ENCODE results near the gene UBE3C. TPM values are rescaled to one million over a fixed set of nuclear protein-coding genes. Genes with fewer than 3 reads are reported as not detected.

The UBE3C gene
- polyA plus RNA-seq, 1 donor from 2014 or later: 39.0 TPM

DNA sequence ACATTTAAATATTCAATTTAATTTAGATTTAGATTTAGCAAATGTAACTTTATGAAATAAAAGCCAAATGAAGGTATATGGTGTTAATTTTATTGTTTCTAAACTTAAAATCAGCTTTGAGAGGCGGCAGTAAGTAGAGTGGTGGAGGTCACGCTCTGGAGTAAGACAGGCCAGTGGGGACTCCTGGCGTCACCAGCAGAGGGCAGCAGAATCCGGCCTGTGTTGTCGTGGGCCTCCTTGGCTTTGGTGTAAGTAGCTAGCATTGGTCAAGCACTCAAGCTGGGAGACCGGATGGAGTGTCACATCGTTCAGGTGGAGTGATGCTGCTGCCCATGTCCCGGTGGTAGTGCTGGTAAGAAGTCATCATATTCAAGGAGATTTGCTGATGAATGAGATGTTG, 99.4 kb downstream of the UBE3C start:
- Histone ChIP-seq H3K36me3 (ENCODE audit: insufficient read depth, low read length) (no peaks in the 10 kb centered on the region), H3K9me2 (ENCODE audit: insufficient read depth, low read length) (no peaks in the 10 kb centered on the region), H3K27me3 (ENCODE audit: insufficient read depth, low read depth, low read length) (no peaks in the 10 kb centered on the region), H3K79me2 (replicated peaks; ENCODE audit: insufficient read depth, low read length) (no peaks in the 10 kb centered on the region), H2AFZ (ENCODE audit: low read depth, low read length) (no peak overlapping the region), H3F3A (ENCODE audit: insufficient read depth, low read length, poor library complexity, severe bottlenecking) (no peaks in the 10 kb centered on the region), H3K9me3 (ENCODE audit: low read length) (no peaks in the 10 kb centered on the region), H4K20me1 (ENCODE audit: insufficient read depth) (no peaks in the 10 kb centered on the region), H3K4me2 (ENCODE audit: low read length) (no peak overlapping the region), H3K4me3 (ENCODE audit: low read length) (no peak overlapping the region), H3K9ac (ENCODE audit: low read length) (no peak overlapping the region), H3K27ac (ENCODE audit: low read length) (no peak overlapping the region)
- TF ChIP-seq SMC3 (conservative IDR thresholded peaks at IDR 0.05; ENCODE audit: poor library complexity): no peak
- TF ChIP-seq EZH2 (IDR thresholded peaks at IDR 0.05; ENCODE audit: borderline replicate concordance, insufficient read depth, low read length, poor library complexity, severe bottlenecking): no peak
- TF ChIP-seq, protein P1, sequence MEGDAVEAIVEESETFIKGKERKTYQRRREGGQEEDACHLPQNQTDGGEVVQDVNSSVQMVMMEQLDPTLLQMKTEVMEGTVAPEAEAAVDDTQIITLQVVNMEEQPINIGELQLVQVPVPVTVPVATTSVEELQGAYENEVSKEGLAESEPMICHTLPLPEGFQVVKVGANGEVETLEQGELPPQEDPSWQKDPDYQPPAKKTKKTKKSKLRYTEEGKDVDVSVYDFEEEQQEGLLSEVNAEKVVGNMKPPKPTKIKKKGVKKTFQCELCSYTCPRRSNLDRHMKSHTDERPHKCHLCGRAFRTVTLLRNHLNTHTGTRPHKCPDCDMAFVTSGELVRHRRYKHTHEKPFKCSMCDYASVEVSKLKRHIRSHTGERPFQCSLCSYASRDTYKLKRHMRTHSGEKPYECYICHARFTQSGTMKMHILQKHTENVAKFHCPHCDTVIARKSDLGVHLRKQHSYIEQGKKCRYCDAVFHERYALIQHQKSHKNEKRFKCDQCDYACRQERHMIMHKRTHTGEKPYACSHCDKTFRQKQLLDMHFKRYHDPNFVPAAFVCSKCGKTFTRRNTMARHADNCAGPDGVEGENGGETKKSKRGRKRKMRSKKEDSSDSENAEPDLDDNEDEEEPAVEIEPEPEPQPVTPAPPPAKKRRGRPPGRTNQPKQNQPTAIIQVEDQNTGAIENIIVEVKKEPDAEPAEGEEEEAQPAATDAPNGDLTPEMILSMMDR (IDR thresholded peaks at IDR 0.05; ENCODE audit: poor library complexity, severe bottlenecking): no peak
- no peak for TF ChIP-seq EP300 (conservative IDR thresholded peaks at IDR 0.05; ENCODE audit: poor library complexity, severe bottlenecking)
- TF ChIP-seq RAD21 (conservative IDR thresholded peaks at IDR 0.05): no peak
- no peak for TF ChIP-seq REST (IDR thresholded peaks at IDR 0.05; ENCODE audit: borderline replicate concordance)
- no peak for TF ChIP-seq POLR2AphosphoS5 (IDR thresholded peaks at IDR 0.05)
- no peak for TF ChIP-seq TAF1 (IDR thresholded peaks at IDR 0.05; ENCODE audit: low read depth)
- no peak for TF ChIP-seq MXI1 (conservative IDR thresholded peaks at IDR 0.05; ENCODE audit: poor library complexity, severe bottlenecking)

GRCh38 chr7:157239571-157240270, 101.0 kb downstream of the UBE3C start:
- Histone ChIP-seq H3K27ac (ENCODE audit: low read length) (no peak overlapping the region), H3K27me3 (ENCODE audit: insufficient read depth, low read depth, low read length) (no peaks in the 10 kb centered on the region), H3K9me3 (ENCODE audit: low read length) (no peaks in the 10 kb centered on the region), H3K9me2 (ENCODE audit: insufficient read depth, low read length) (no peaks in the 10 kb centered on the region), H3K4me3 (ENCODE audit: low read length) (no peak overlapping the region), H3K79me2 (replicated peaks; ENCODE audit: insufficient read depth, low read length) (no peaks in the 10 kb centered on the region), H3F3A (ENCODE audit: insufficient read depth, low read length, poor library complexity, severe bottlenecking) (no peaks in the 10 kb centered on the region), H3K9ac (ENCODE audit: low read length) (no peak overlapping the region), H4K20me1 (ENCODE audit: insufficient read depth) (no peaks in the 10 kb centered on the region), H2AFZ (ENCODE audit: low read depth, low read length) (no peak overlapping the region), H3K36me3 (ENCODE audit: insufficient read depth, low read length) (no peaks in the 10 kb centered on the region), H3K4me2 (ENCODE audit: low read length) (no peak overlapping the region)
- TF ChIP-seq RAD21 (conservative IDR thresholded peaks at IDR 0.05) (no peak), REST (IDR thresholded peaks at IDR 0.05; ENCODE audit: borderline replicate concordance) (no peak), SMC3 (conservative IDR thresholded peaks at IDR 0.05; ENCODE audit: poor library complexity) (no peak), MXI1 (conservative IDR thresholded peaks at IDR 0.05; ENCODE audit: poor library complexity, severe bottlenecking) (no peak), EZH2 (IDR thresholded peaks at IDR 0.05; ENCODE audit: borderline replicate concordance, insufficient read depth, low read length, poor library complexity, severe bottlenecking) (no peak), TAF1 (IDR thresholded peaks at IDR 0.05; ENCODE audit: low read depth) (no peak), POLR2AphosphoS5 (IDR thresholded peaks at IDR 0.05) (no peak), EP300 (conservative IDR thresholded peaks at IDR 0.05; ENCODE audit: poor library complexity, severe bottlenecking) (no peak)
- TF ChIP-seq, protein P1 (IDR thresholded peaks at IDR 0.05; ENCODE audit: poor library complexity, severe bottlenecking): no peak

Measured in neural cell (in vitro differentiated cells).